NCI-H748 (cell line): ENCODE measurements around the gene FBXW11.

Source experiments
- DNase-seq: peaks from one replicate; lab custom pipeline; 2025; ENCODE audit not compliant: unreplicated experiment; lab: John Stamatoyannopoulos, UW

Gene FBXW11

GRCh38 chr5:171846323-171846722 is 160.1 kb downstream of the FBXW11 start:
- DNase-seq: no peak

- DNase-seq: peak; percentile 13
These were observed 160.6 kb downstream of the FBXW11 start for GRCh38 chr5:171845857-171846256.

GRCh38 chr5:171845040-171845630 is 161.3 kb downstream of the FBXW11 start:
- no peak for DNase-seq

DNA sequence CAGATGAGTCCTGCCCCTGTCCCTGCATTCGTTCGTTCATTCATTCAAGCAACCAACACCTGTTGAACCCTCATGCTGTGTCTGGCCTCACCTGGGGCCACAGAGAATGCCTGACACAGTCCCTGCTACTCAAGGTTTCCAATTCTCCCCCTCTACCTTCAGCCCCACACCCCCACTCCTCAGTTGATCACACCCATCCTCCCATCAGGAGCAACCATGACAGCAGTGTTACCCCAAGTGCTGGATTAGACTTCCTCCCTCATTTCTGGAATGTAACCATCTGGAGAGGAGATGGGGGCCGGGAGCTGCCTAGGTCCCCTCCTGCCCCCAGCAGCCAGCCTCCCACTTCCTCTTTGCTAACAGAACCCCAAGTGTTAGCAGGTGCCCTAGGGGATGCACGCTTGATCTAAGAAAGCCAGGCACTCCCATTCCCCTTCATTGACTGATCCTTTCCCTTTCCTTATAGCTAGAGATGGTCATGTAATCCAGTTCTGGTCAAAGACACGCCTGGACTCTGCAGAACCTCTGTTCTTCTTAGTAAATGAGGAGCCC is 163.6 kb downstream of the FBXW11 start:
- no peak for DNase-seq

- peak; percentile 79 for DNase-seq
These were observed 164.3 kb downstream of the FBXW11 start for GRCh38 chr5:171841984-171842776.

- peak; percentile 29 for DNase-seq
These were observed 165.5 kb downstream of the FBXW11 start for GRCh38 chr5:171840711-171841522.

DNA sequence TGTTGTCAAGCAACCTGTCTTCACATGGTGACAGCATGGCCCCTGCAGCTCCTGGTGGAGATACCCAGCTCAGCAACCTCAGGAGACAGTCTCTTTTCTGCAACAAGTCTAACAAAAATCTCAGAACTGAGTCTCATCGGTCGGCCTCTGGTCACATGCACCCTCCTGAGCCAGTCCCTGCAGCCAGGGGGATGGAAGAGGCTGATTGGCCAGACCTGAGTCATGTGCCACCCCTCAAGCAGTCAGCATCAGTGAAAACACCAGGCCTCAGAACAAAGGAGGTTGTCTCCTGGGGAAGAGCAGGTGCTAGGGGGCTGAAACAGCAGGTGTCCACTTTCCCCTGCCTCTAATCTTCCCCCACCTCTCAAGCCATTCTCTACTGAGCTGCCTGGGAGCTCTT is 166.4 kb downstream of the FBXW11 start:
- peak; percentile 77 for DNase-seq

GRCh38 chr5:171839112-171839511 is 167.3 kb downstream of the FBXW11 start:
- no peak for DNase-seq

- no peak for DNase-seq
These were observed 168.4 kb downstream of the FBXW11 start for GRCh38 chr5:171838066-171838465.

DNA sequence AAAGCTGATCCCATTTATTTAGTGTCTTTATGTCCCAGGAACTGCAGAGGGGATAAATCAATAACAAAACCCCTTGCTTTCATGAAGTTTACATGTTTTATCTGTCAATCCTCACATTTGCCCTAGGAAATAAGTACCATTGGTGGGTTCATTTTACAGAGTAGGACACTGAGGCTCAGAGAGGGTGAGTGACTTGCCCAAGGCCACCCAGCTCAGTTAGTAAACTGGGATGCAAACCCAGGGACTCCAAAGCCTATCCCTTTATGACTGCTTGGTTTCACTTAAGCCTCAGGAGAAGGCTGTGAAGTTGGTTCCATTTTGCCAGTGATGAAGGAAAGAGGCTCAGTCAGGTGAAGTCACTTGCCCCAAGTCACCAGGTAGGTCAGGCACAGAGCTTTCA is 168.9 kb downstream of the FBXW11 start:
- DNase-seq: no peak

DNA sequence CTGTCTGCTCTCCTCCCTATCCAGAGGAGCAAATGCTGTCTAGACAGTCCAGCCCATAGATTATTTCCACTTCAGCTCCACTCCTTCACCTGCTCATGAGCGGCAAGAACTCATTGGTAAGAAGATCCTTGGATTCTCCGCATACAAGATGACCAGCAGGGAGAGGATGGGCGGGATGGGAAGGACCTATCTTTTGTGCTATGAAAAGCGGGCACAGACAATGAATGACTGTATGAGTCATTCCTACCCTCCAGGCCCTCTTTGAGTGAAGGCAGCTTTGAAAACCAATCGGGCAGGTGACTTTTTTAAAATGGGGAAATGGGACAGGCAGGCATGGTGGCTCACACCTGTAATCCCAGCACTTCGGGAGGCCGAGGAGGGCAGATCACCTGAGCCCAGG is 171.4 kb downstream of the FBXW11 start:
- no peak for DNase-seq

GRCh38 chr5:171834461-171834860 is 172.0 kb downstream of the FBXW11 start:
- DNase-seq: no peak

DNA sequence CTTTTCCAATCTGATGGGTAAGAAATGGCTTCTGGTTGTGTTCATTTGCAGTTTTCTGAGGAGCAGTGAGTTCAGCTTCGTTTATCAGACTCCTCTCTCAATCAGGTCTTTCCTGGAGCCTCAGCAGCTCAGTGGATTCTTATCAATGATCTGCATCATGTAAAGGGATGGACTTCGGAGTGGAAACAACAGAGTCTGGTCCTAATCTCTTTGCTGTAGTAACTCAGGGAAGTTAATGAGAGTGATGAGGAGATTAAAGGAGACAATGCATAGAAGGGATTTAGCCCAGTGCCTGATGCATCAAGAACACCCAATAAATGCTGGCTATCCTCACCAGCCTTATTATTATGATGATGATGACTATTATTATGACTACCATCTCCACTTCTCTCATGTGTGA is 173.7 kb downstream of the FBXW11 start:
- no peak for DNase-seq

DNA sequence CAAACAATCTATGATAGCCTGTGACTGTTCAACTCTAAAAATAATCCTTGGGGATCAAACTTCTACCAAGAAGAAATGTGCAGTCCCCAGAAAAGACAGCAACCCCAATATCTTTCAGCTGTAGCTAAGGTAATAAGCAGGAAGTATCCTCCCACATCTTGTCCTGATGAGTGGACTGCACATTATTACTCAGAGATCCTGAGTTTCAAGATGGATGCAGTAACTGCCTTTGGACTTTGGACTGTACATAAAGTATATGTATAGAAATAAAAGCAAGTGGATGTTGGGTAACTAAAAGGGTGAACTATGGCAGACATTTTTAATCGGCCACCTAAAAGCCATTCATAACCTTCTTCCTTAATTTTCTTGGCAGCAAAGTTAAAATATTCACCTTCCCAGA is 175.8 kb downstream of the FBXW11 start:
- no peak for DNase-seq

- DNase-seq: no peak
These were observed 179.3 kb downstream of the FBXW11 start for GRCh38 chr5:171827162-171827561.

GRCh38 chr5:171826132-171826531 is 180.3 kb downstream of the FBXW11 start:
- DNase-seq: no peak

- no peak for DNase-seq
These were observed 181.4 kb downstream of the FBXW11 start for GRCh38 chr5:171825051-171825450.

GRCh38 chr5:171823269-171823668 is 183.2 kb downstream of the FBXW11 start:
- no peak for DNase-seq

DNA sequence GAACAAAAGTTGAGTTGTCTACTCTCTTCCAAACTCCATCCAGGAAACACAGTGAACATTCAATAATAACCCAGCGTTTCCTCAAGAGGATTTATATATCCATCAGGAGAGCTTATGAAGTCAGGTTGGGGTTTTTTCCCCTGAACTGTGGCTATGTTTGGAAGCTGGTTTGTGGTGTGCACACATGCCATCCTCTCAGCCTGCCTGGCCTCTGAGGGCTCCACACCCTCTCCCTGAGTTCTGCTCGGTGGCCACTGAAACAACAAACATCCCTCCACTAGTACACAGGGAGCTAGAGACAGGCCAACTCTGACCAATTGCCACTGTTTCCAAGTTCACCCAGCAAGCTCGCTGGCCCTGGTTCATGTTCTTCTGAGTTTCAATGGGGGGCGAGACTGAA is 185.2 kb downstream of the FBXW11 start:
- DNase-seq: no peak

GRCh38 chr5:171820561-171820960 is 185.9 kb downstream of the FBXW11 start:
- DNase-seq: no peak

- DNase-seq: no peak
These were observed 189.8 kb downstream of the FBXW11 start for GRCh38 chr5:171816666-171817065.
